ENCODE measurements around the gene TTPAL. TPM values are rescaled to one million over a fixed set of nuclear protein-coding genes. Genes with fewer than 3 reads are reported as not detected.

TTPAL gene
- total and polyA plus RNA-seq, 2 of the 4 experiments (the other 2 are of a cell fraction), result 8.2 to 18.1 TPM

GRCh38 chr20:44495257-44495656, 19.6 kb downstream of the TTPAL start:
- Histone ChIP-seq H2BK15ac (ENCODE audit: low read depth, low read length) (peak overlapping the region; percentile 35; the same call in 2 of the 3 replicates), H3K9ac (ENCODE audit: low read depth, low read length) (no peak overlapping the region), H2AFZ (replicated peaks; ENCODE audit: low read length, poor library complexity) (no peak overlapping the region), H3K4me3 (ENCODE audit: insufficient read depth, low read depth, low read length) (no peak overlapping the region), H2AK5ac (ENCODE audit: low read depth, low read length) (peak overlapping the region; percentile 80), H3K9me1 (ENCODE audit: insufficient read depth, low read length) (peaks cover 18% of the 10 kb centered on the region), H3K27ac (ENCODE audit: insufficient read depth, low read length) (peak overlapping the region; percentile 64), H3K56ac (ENCODE audit: extremely low read depth, insufficient read depth, low read length) (peak overlapping the region; percentile 0; the same call in 1 of the 2 replicates), H3K18ac (ENCODE audit: low read depth, low read length) (peak overlapping the region; percentile 48; the same call in 1 of the 2 replicates), H4K5ac (ENCODE audit: low read depth, low read length) (no peak overlapping the region; the same call in 1 of the 2 replicates), H2BK5ac (ENCODE audit: low read depth, low read length, poor library complexity, severe bottlenecking) (peak overlapping the region; percentile 98), H3K79me1 (ENCODE audit: low read depth in 1 of 2, low read length in 2 of 2) (peaks cover 16 to 50% of the 10 kb centered on the region in 2 experiments), H4K91ac (ENCODE audit: insufficient read depth, low read depth, low read length) (peak overlapping the region; percentile 37; the same call in 1 of the 2 replicates), H3K23ac (ENCODE audit: low read depth, low read length) (peak overlapping the region; percentile 9), H2BK20ac (ENCODE audit: low read depth, low read length) (peak overlapping the region; percentile 50), H4K20me1 (ENCODE audit: insufficient read depth, low read length) (peaks cover 12% of the 10 kb centered on the region; the same call in 1 of the 2 replicates), H3K36me3 (ENCODE audit: control insufficient read depth, insufficient read depth, low read length) (peaks cover 23% of the 10 kb centered on the region), H3K27me3 (ENCODE audit: control insufficient read depth, insufficient read depth, low read length) (no peaks in the 10 kb centered on the region), H3K4me2 (ENCODE audit: low read depth, low read length) (0 out of 2 replicates have a peak overlapping the region, but pooled peaks have one; percentile 16), H3K9me3 (ENCODE audit: control insufficient read depth, insufficient read depth, low read length) (no peaks in the 10 kb centered on the region), H4K8ac (ENCODE audit: low read depth in 2 of 2, low read length in 2 of 2) (peak overlapping the region; percentile 16 to 57; a peak in 3 of 4 replicates), H3K4ac (ENCODE audit: low read depth, low read length) (peak overlapping the region; percentile 76; the same call in 1 of the 2 replicates), H3K4me1 (ENCODE audit: control insufficient read depth, insufficient read depth, low read length) (peaks cover 31% of the 10 kb centered on the region), H2BK120ac (ENCODE audit: low read depth, low read length) (peak overlapping the region; percentile 63), H2AK9ac (replicated peaks; ENCODE audit: low read depth, low read length, poor library complexity) (no peak overlapping the region), H3K14ac (replicated peaks; ENCODE audit: low read depth, low read length) (peak overlapping the region; percentile 61)
- ATAC-seq (ENCODE audit: low read depth) (no peak), DNase-seq (peak; percentile 87)
- no TSS peak for BruUV-seq (replicated peaks)
- no peak for TF ChIP-seq MAFK (IDR thresholded peaks at IDR 0.05; ENCODE audit: low read depth, low read length)
- TF ChIP-seq FOS (IDR thresholded peaks at IDR 0.05; ENCODE audit: low read depth, low read length), result peak; percentile 55; the same call in 1 of the 2 replicates
- TF ChIP-seq ELK1 (IDR thresholded peaks at IDR 0.05; ENCODE audit: borderline replicate concordance, low read depth, low read length), result no peak
- TF ChIP-seq CEBPB (IDR thresholded peaks at IDR 0.05; ENCODE audit: low read depth, low read length), result peak; percentile 97
- no peak for TF ChIP-seq SMC3 (IDR thresholded peaks at IDR 0.05; ENCODE audit: low read depth, low read length)
- TF ChIP-seq CHD1 (IDR thresholded peaks at IDR 0.05; ENCODE audit: low read depth, low read length), result 0 out of 2 replicates have a peak, but pooled peaks have one; percentile 75
- TF ChIP-seq POLR2A (IDR thresholded peaks at IDR 0.05; ENCODE audit: low read depth, low read length), result no peak; the same call in 1 of the 2 replicates
- TF ChIP-seq RFX5 (IDR thresholded peaks at IDR 0.05; ENCODE audit: low read depth, low read length), result no peak
- dilution Hi-C loops (cut with HindIII; ENCODE audit: low sequenced_read_pairs, unreplicated experiment), result no loop called here
- in situ Hi-C loops (cut with MboI; ENCODE audit: low sequenced_read_pairs), result loop anchor here (25.0 kb wide), 1 partner anchor 1292 kb away; the partner anchor contains the start of genes DNTTIP1 and WFDC3
- POLR2A ChIA-PET (ENCODE audit: unreplicated experiment), result no interaction called here
- intact Hi-C loops (cut with micrococcal nuclease), result loop anchor here (5.0 kb wide), 1 partner anchor 117 kb away; no protein-coding TSS in a partner anchor
- no CpG with 5 or more reads among the region's 1 CpG for WGBS, 2 experiments (ENCODE audit: extremely low coverage in 2 of 2, insufficient read length in 1 of 2)
- CTCF ChIA-PET, result interaction anchor here (0.5 kb wide), 1 partner anchor 82 kb away, joined by 3 read pairs; no protein-coding TSS in a partner anchor

All from IMR-90 (cell line).